Measurements from ENCODE around the gene KCNG4. TPM values are rescaled to one million over a fixed set of nuclear protein-coding genes. Genes with fewer than 3 reads are reported as not detected.

The KCNG4 gene
- total and polyA plus RNA-seq, 2 donors (not counting 1 experiment from before 2014, with no cell fraction given) = not detected

DNA sequence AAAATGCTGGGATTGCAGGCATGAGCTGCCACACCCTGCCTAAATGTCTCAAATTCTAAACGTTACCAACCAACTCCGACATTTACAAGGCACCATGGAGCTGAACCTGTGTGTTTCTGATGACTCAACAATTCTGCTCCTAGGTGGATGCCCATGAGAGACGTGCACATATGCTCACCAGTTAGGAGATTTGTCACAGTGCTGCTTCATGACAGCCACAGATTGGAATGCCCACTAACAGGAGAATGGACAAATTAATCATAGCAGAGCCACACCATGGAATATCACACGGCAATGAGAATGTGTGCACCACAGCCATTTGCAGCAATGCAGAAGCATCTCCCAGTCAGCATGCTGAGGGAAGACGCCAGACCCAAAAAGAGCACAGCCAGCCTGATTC lies 8.0 kb upstream of the KCNG4 start:
- no peak overlapping the region for H3K4me3 ChIP-seq (replicated peaks in 1 of 4; ENCODE audit: control extremely low read depth in 1 of 4, insufficient read depth in 1 of 4, low read depth in 3 of 4, low read length in 4 of 4)
- H3K79me2 ChIP-seq (ENCODE audit: control insufficient read depth, insufficient read depth, low read length) = no peaks in the 10 kb centered on the region
- H3K27me3 ChIP-seq (ENCODE audit: control insufficient read depth, insufficient read depth, low read length) = peaks cover 26% of the 10 kb centered on the region
- H3K4me2 ChIP-seq (ENCODE audit: extremely low read depth, insufficient read depth, low read length) = no peak overlapping the region
- no peak overlapping the region for H3K9ac ChIP-seq (ENCODE audit: insufficient read depth, low read length)
- TF ChIP-seq, protein P1, sequence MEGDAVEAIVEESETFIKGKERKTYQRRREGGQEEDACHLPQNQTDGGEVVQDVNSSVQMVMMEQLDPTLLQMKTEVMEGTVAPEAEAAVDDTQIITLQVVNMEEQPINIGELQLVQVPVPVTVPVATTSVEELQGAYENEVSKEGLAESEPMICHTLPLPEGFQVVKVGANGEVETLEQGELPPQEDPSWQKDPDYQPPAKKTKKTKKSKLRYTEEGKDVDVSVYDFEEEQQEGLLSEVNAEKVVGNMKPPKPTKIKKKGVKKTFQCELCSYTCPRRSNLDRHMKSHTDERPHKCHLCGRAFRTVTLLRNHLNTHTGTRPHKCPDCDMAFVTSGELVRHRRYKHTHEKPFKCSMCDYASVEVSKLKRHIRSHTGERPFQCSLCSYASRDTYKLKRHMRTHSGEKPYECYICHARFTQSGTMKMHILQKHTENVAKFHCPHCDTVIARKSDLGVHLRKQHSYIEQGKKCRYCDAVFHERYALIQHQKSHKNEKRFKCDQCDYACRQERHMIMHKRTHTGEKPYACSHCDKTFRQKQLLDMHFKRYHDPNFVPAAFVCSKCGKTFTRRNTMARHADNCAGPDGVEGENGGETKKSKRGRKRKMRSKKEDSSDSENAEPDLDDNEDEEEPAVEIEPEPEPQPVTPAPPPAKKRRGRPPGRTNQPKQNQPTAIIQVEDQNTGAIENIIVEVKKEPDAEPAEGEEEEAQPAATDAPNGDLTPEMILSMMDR (conservative IDR thresholded peaks at IDR 0.05 in 1 of 2, IDR thresholded peaks at IDR 0.05 in 1 of 2; ENCODE audit: low read depth in 1 of 2, low read length in 2 of 2) = no peak
- no peak for TF ChIP-seq EZH2 (IDR thresholded peaks at IDR 0.05; ENCODE audit: low read length, missing control alignments)
- no peak overlapping the region for H2AFZ ChIP-seq (ENCODE audit: low read length)
- DNase-seq (ENCODE audit: low read depth in 2 of 2) = peak in 1 of 2 donors; percentile 43
- H4K20me1 ChIP-seq (ENCODE audit: control insufficient read depth, extremely low read depth, insufficient read depth, low read length) = no peaks in the 10 kb centered on the region
- H3K36me3 ChIP-seq (ENCODE audit: control insufficient read depth, insufficient read depth, low read length) = no peaks in the 10 kb centered on the region
- H3K4me1 ChIP-seq (ENCODE audit: control insufficient read depth, extremely low read depth, insufficient read depth, low read length) = no peaks in the 10 kb centered on the region
- no peak overlapping the region for H3K27ac ChIP-seq (ENCODE audit: insufficient read depth, low read length)
- H3K9me3 ChIP-seq (ENCODE audit: control insufficient read depth, insufficient read depth, low read depth, low read length) = no peaks in the 10 kb centered on the region

DNA sequence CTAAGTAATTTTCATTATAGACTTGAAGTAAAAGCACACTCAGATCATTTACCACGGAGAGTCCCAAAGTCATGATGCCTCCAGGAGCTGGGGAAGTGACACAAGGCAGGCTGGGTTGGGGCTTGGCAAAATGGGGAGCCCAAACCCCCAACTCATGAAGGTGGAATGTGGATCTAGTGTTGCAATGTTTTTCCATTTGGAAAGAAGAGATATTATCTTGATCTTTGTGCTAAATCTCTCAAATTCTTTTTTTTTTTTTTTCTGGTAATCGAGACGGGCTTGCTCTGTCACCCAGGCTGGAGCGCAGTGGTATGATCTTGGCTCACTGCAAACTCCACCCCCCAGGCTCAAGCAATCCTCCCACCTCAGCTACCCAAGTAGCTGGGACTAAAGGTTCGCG lies 7.5 kb upstream of the KCNG4 start:
- peaks cover 25% of the 10 kb centered on the region for H3K27me3 ChIP-seq (ENCODE audit: control insufficient read depth, insufficient read depth, low read length)
- no peak for DNase-seq (ENCODE audit: low read depth in 2 of 2)
- no peak overlapping the region for H3K27ac ChIP-seq (ENCODE audit: insufficient read depth, low read length)
- H3K4me2 ChIP-seq (ENCODE audit: extremely low read depth, insufficient read depth, low read length) = no peak overlapping the region
- H3K9ac ChIP-seq (ENCODE audit: insufficient read depth, low read length) = no peak overlapping the region
- H3K36me3 ChIP-seq (ENCODE audit: control insufficient read depth, insufficient read depth, low read length) = no peaks in the 10 kb centered on the region
- TF ChIP-seq, protein P1 (conservative IDR thresholded peaks at IDR 0.05 in 1 of 2, IDR thresholded peaks at IDR 0.05 in 1 of 2; ENCODE audit: low read depth in 1 of 2, low read length in 2 of 2) = no peak
- no peak for TF ChIP-seq EZH2 (IDR thresholded peaks at IDR 0.05; ENCODE audit: low read length, missing control alignments)
- H3K4me1 ChIP-seq (ENCODE audit: control insufficient read depth, extremely low read depth, insufficient read depth, low read length) = no peaks in the 10 kb centered on the region
- no peaks in the 10 kb centered on the region for H3K9me3 ChIP-seq (ENCODE audit: control insufficient read depth, insufficient read depth, low read depth, low read length)
- H2AFZ ChIP-seq (ENCODE audit: low read length) = no peak overlapping the region
- no peak overlapping the region for H3K4me3 ChIP-seq (replicated peaks in 1 of 4; ENCODE audit: control extremely low read depth in 1 of 4, insufficient read depth in 1 of 4, low read depth in 3 of 4, low read length in 4 of 4)
- H3K79me2 ChIP-seq (ENCODE audit: control insufficient read depth, insufficient read depth, low read length) = no peaks in the 10 kb centered on the region
- H4K20me1 ChIP-seq (ENCODE audit: control insufficient read depth, extremely low read depth, insufficient read depth, low read length) = no peaks in the 10 kb centered on the region

DNA sequence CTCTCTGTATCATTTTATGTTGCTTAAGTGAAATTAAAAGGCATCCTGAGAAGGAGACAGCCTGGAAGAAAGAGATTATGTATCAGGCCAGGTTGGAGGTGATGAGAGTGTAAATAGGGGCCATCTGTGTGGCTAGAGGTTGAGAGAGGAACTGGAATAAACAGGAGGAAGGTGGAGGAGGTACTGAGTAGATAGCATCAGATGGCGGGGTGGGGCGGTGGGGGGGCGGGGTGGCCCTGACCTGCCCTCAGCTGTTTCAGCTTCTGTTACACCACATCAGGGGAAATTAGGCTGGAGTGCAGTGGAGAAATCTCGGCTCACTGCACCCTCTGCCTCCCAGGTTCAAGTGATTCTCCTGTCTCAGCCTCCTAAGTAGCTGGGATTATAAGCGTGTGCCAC lies 6.9 kb upstream of the KCNG4 start:
- no peak for DNase-seq (ENCODE audit: low read depth in 2 of 2)
- peaks cover 20% of the 10 kb centered on the region for H3K27me3 ChIP-seq (ENCODE audit: control insufficient read depth, insufficient read depth, low read length)
- H3K36me3 ChIP-seq (ENCODE audit: control insufficient read depth, insufficient read depth, low read length) = no peaks in the 10 kb centered on the region
- H3K9me3 ChIP-seq (ENCODE audit: control insufficient read depth, insufficient read depth, low read depth, low read length) = no peaks in the 10 kb centered on the region
- TF ChIP-seq, protein P1 (conservative IDR thresholded peaks at IDR 0.05 in 1 of 2, IDR thresholded peaks at IDR 0.05 in 1 of 2; ENCODE audit: low read depth in 1 of 2, low read length in 2 of 2) = no peak
- TF ChIP-seq EZH2 (IDR thresholded peaks at IDR 0.05; ENCODE audit: low read length, missing control alignments) = no peak
- no peak overlapping the region for H3K4me2 ChIP-seq (ENCODE audit: extremely low read depth, insufficient read depth, low read length)
- no peak overlapping the region for H3K9ac ChIP-seq (ENCODE audit: insufficient read depth, low read length)
- H3K4me1 ChIP-seq (ENCODE audit: control insufficient read depth, extremely low read depth, insufficient read depth, low read length) = no peaks in the 10 kb centered on the region
- H2AFZ ChIP-seq (ENCODE audit: low read length) = no peak overlapping the region
- H3K27ac ChIP-seq (ENCODE audit: insufficient read depth, low read length) = no peak overlapping the region
- H3K4me3 ChIP-seq (replicated peaks in 1 of 4; ENCODE audit: control extremely low read depth in 1 of 4, insufficient read depth in 1 of 4, low read depth in 3 of 4, low read length in 4 of 4) = no peak overlapping the region
- no peaks in the 10 kb centered on the region for H4K20me1 ChIP-seq (ENCODE audit: control insufficient read depth, extremely low read depth, insufficient read depth, low read length)
- no peaks in the 10 kb centered on the region for H3K79me2 ChIP-seq (ENCODE audit: control insufficient read depth, insufficient read depth, low read length)

Data from fibroblast of lung (primary cell).